Measurements from ENCODE around the gene DBT.
"Not testable (repeated sequence)": the region's sequence is repeated elsewhere in the genome, so short reads cannot be mapped to it uniquely, and the experiment has no call there.

The DBT gene

DNA sequence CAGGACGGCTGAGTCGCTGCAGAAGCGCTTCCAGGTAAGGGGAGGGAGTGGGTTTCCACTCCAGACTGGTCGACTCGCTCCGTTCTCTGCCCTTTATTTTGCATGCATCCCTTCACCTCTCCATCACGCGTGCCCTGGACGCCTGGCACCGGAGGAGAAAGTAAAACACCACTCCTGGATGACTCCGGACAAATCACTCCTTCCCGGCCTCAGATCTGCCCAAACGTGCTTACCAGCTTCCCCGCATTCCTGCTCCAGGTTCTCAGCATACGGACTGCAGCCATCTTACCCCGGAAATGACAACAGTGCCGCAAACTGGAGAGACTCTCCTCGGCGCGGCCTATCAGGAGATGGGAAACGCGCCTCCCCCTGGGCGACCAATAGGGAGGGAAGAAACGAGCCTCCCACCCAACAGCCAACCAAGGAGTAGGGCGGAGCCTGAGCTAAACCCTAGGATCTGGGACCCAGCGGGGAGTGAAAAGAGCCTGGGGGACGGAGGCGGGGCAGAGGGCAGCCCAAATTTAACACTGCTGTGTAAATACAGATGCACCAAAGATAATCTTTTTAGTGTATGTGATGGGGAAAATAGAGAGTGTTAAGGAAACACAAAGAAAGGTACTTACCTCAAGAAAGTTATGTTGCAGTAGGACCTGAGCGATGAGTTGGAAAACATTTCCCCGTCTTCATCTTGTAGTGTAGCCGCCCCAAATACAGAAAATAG, at the start of gene DBT:
TSS of gene DBT (minus strand) at position 298 of the 721 bp plus-strand sequence. CDS start at position 284, 14 bp downstream.
- peak within 1 kb of the TSS; percentile 85 for H3K4me3 ChIP-seq (ENCODE audit: control insufficient read depth, low read depth, low read length)
- TF ChIP-seq, protein P1, sequence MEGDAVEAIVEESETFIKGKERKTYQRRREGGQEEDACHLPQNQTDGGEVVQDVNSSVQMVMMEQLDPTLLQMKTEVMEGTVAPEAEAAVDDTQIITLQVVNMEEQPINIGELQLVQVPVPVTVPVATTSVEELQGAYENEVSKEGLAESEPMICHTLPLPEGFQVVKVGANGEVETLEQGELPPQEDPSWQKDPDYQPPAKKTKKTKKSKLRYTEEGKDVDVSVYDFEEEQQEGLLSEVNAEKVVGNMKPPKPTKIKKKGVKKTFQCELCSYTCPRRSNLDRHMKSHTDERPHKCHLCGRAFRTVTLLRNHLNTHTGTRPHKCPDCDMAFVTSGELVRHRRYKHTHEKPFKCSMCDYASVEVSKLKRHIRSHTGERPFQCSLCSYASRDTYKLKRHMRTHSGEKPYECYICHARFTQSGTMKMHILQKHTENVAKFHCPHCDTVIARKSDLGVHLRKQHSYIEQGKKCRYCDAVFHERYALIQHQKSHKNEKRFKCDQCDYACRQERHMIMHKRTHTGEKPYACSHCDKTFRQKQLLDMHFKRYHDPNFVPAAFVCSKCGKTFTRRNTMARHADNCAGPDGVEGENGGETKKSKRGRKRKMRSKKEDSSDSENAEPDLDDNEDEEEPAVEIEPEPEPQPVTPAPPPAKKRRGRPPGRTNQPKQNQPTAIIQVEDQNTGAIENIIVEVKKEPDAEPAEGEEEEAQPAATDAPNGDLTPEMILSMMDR (IDR thresholded peaks at IDR 0.05; ENCODE audit: control insufficient read depth, insufficient read depth, low read depth, low read length, missing control alignments), result no peak
- peak; percentile 73 for DNase-seq (ENCODE audit: low read depth)

DNA sequence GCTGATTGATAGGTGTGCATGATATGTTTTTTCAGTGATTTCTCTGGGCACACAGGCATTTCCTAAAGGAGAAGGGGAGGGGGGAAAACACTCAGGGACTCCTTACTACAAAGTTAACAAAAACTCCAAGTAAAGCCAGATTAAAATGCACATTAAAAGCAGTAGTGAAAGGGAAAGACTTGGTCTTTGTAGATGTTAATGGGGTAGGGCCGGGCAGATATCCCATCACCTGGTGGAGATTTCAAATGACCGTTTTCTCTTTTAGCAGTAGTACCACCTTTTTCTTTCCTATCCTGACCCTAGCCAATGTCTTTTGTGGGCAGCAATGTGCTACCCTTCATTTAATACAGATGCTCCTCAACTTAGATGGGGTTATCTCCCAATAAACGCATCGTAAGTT, 48.9 kb upstream of the DBT start:
- DNase-seq (ENCODE audit: low read depth), result no peak
- TF ChIP-seq, protein P1 (IDR thresholded peaks at IDR 0.05; ENCODE audit: control insufficient read depth, insufficient read depth, low read depth, low read length, missing control alignments), result no peak
- H3K4me3 ChIP-seq (ENCODE audit: control insufficient read depth, low read depth, low read length), result no peak overlapping the region

DNA sequence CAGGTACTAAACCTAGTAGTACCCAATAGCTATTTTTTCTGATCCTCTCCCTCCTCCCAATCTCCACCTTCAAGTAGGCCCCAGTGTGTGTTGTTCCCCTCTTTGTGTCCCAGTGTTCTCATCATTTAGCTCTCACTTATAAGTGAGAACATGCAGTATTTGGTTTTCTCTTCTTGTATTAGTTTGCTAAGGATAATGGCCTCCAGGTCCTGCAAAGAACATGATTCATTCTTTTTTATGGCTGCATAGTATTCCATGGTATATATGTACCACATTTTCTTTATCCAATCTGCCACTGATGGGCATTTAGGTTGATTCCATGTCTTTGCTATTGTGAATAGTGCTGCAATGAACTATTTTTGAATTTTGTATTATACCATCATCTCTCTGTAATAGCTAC, 47.4 kb upstream of the DBT start:
- DNase-seq (ENCODE audit: low read depth); H3K4me3 ChIP-seq (ENCODE audit: control insufficient read depth, low read depth, low read length): not testable (repeated sequence)

DNA sequence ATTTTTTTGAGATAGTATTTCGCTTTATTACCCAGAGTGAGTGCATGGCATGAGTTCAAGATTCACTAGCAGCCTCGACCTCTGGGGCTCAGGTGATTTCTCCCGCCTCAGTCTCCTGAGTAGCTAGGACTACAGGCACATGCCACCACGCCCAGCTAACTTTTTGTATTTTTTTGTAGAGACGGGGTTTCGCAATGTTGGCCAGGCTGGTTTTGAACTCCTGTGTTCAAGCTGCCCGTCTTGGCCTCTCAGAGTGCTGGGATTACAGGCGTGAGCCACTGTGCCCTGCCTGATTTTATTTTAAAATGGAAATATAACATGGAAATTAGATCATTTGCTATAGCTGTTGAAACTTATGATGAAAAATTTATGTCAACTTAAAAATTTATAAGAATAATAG, 46.5 kb upstream of the DBT start:
- TF ChIP-seq, protein P1 (IDR thresholded peaks at IDR 0.05; ENCODE audit: control insufficient read depth, insufficient read depth, low read depth, low read length, missing control alignments), result no peak
- no peak for DNase-seq (ENCODE audit: low read depth)
- no peak overlapping the region for H3K4me3 ChIP-seq (ENCODE audit: control insufficient read depth, low read depth, low read length)

DNA sequence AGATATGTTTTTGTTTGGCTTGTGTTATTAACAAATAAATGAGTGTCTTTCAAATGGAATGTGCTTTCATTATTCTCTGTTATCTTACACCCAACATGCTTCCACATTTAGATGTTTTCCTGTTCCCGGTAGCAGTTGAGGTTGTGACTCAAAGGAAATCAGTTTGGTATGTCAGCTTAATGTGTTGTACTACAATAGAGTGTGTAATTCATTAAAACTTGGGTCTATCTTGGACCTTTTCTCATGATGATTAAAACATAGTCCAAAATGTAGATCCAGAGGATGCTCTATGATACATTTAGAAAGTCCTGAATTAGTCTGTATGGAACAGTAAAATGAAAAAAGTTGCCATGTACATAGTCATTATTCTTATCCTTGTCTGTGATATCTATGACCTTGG, 43.1 kb upstream of the DBT start:
- DNase-seq (ENCODE audit: low read depth), result no peak
- TF ChIP-seq, protein P1 (IDR thresholded peaks at IDR 0.05; ENCODE audit: control insufficient read depth, insufficient read depth, low read depth, low read length, missing control alignments), result no peak
- no peak overlapping the region for H3K4me3 ChIP-seq (ENCODE audit: control insufficient read depth, low read depth, low read length)

DNA sequence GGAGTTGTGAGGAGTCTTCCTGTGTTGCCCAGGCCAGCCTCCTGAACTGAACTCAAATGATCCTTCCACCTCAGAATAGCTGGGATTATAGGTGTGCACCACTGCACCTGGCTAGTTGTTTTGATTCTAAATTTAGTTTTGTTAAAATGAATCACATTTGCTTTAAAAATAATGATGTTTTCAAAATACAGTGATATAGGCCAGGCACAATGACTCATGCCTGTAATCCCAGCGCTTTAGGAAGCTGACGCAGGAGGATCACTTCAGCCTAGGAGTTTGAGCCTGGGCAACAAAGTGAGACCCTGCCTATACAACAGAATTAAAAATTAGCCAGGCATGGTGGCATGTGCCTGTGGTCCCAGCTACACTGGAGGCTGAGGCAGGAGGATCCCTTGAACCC, 40.7 kb upstream of the DBT start:
- TF ChIP-seq, protein P1 (IDR thresholded peaks at IDR 0.05; ENCODE audit: control insufficient read depth, insufficient read depth, low read depth, low read length, missing control alignments), result no peak
- DNase-seq (ENCODE audit: low read depth), result no peak
- no peak overlapping the region for H3K4me3 ChIP-seq (ENCODE audit: control insufficient read depth, low read depth, low read length)

DNA sequence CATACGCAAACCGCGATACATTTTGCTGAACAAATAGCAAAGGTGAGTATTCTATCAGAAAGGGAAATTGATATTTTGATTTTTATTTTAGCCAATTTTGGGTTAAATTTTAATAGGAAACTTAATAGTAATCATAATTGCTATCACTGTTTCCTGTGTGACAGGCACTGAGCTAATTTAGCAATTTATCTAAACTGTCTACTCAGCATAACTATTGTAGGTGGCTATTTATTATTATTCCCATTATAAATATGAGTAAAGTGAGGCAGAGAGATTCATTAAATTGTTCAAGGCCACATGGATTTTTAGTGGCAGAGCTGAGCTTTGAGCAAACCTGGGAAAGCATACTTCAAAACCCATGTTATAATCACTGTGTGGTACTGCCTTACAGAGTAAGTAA, 37.5 kb upstream of the DBT start:
- DNase-seq (ENCODE audit: low read depth), result no peak
- TF ChIP-seq, protein P1 (IDR thresholded peaks at IDR 0.05; ENCODE audit: control insufficient read depth, insufficient read depth, low read depth, low read length, missing control alignments), result no peak
- no peak overlapping the region for H3K4me3 ChIP-seq (ENCODE audit: control insufficient read depth, low read depth, low read length)
